Liver (tissue), 9 donors: ENCODE measurements around the gene PPP1R16B. TPM values are rescaled to one million over a fixed set of nuclear protein-coding genes. Genes with fewer than 3 reads are reported as not detected.

Experiments used
- DNase-seq: peaks from one replicate; pipeline ENCODE4 v3.0.0-alpha.2; 2017; ENCODE audit warnings: low spot score
- H3K27ac ChIP-seq, 2 donors: one replicate each; pipeline ENCODE4 v1.7.0; 2013; ENCODE audit warnings: inconsistent platforms in 2 of 2, low read length in 2 of 2, control low read depth in 1 of 2, low read depth in 1 of 2, mild to moderate bottlenecking in 1 of 2
- H3K27me3 ChIP-seq, 4 donors: one replicate each; pipeline versions ENCODE4 v1.6.1 to v1.7.0; 2013; ENCODE audit warnings: low read length in 3 of 4, inconsistent platforms in 1 of 4, mild to moderate bottlenecking in 1 of 4, moderate library complexity in 1 of 4; ENCODE audit not compliant: control insufficient read depth in 4 of 4, insufficient read depth in 4 of 4
- H3K36me3 ChIP-seq, 4 donors: one replicate each; pipeline versions ENCODE4 v1.6.1 to v1.7.0; 2013; ENCODE audit warnings: low read length in 3 of 4, mild to moderate bottlenecking in 3 of 4, low read depth in 1 of 4, moderate library complexity in 1 of 4; ENCODE audit not compliant: control insufficient read depth in 4 of 4, insufficient read depth in 3 of 4
- H3K4me1 ChIP-seq, 4 donors: one replicate each; pipeline versions ENCODE4 v1.6.1 to v1.7.0; 2013; ENCODE audit warnings: low read length in 3 of 4, mild to moderate bottlenecking in 3 of 4, moderate library complexity in 1 of 4; ENCODE audit not compliant: control insufficient read depth in 4 of 4, insufficient read depth in 4 of 4
- H3K4me3 ChIP-seq, 3 donors: one replicate each; pipeline versions ENCODE4 v1.6.1 to v1.7.0; 2013; ENCODE audit warnings: low read length in 3 of 3, control low read depth in 1 of 3, low read depth in 1 of 3, mild to moderate bottlenecking in 1 of 3
- H3K9ac ChIP-seq, 2 donors: one replicate each; pipeline ENCODE4 v1.7.0; 2013; ENCODE audit warnings: low read length in 2 of 2, mild to moderate bottlenecking in 2 of 2, moderate library complexity in 2 of 2, control low read depth in 1 of 2, low read depth in 1 of 2
- H3K9me3 ChIP-seq, 4 donors: one replicate each; pipeline versions ENCODE4 v1.6.1 to v1.7.0; 2013; ENCODE audit warnings: low read length in 3 of 4; ENCODE audit not compliant: control insufficient read depth in 4 of 4
- CTCF ChIP-seq: fragments of 150-350 bp; IDR thresholded peaks from 2 replicates; pipeline ENCODE4 v1.5.1; 2017; ENCODE audit warnings: improper control_type of control experiment, low read depth, low read length; ENCODE audit not compliant: missing input control
- EGR1 ChIP-seq, 2 donors: IDR thresholded peaks; 2 replicates each; pipeline ENCODE4 v1.6.1; 2016 to 2018; ENCODE audit warnings: antibody characterized with exemption in 2 of 2, low read depth in 2 of 2
- FOXA1 ChIP-seq: IDR thresholded peaks from 2 replicates; pipeline ENCODE4 v1.6.1; 2016; ENCODE audit warnings: antibody characterized with exemption
- HNF4A ChIP-seq, 2 donors: conservative IDR thresholded peaks; 2 replicates each; pipeline ENCODE4 v1.6.1; 2016; ENCODE audit warnings: antibody characterized with exemption in 2 of 2, mild to moderate bottlenecking in 2 of 2
- JUND ChIP-seq, 2 donors: IDR thresholded peaks; 2 replicates each; pipeline ENCODE4 v1.6.1; 2016; ENCODE audit warnings: antibody characterized with exemption in 2 of 2
- MAX ChIP-seq: IDR thresholded peaks from 2 replicates; pipeline ENCODE4 v1.6.1; 2016; ENCODE audit warnings: antibody characterized with exemption
- NR2F2 ChIP-seq: IDR thresholded peaks from 2 replicates; pipeline ENCODE4 v1.6.1; 2016; ENCODE audit warnings: antibody characterized with exemption
- RAD21 ChIP-seq, 2 donors: IDR thresholded peaks; 2 replicates each; pipeline ENCODE4 v1.6.1; 2016; ENCODE audit warnings: antibody characterized with exemption in 2 of 2, mild to moderate bottlenecking in 2 of 2
- REST ChIP-seq: IDR thresholded peaks from 2 replicates; pipeline ENCODE4 v1.6.1; 2016; ENCODE audit warnings: antibody characterized with exemption, mild to moderate bottlenecking
- RXRA ChIP-seq, 2 donors: IDR thresholded peaks; 2 replicates each; pipeline ENCODE4 v1.6.1; 2017 to 2018; ENCODE audit warnings: antibody characterized with exemption in 2 of 2, mild to moderate bottlenecking in 1 of 2
- SP1 ChIP-seq: IDR thresholded peaks from 2 replicates; pipeline ENCODE4 v1.6.1; 2018; ENCODE audit warnings: antibody characterized with exemption, mild to moderate bottlenecking
- TAF1 ChIP-seq: conservative IDR thresholded peaks from 2 replicates; pipeline ENCODE4 v1.6.1; 2016; ENCODE audit warnings: antibody characterized with exemption, mild to moderate bottlenecking
- WGBS: extraction: QIAGEN DNeasy Blood & Tissue Kit; methylation state at CpG from one replicate; pipeline ENCODE4 v1.1.7; 2013; 5-methylcytosine and 5-hydroxymethylcytosine counted together
- polyA plus RNA-seq, 2 donors: library from polyadenylated mRNA; stranded (reverse) in 1 of 2; unstranded in 1 of 2; fragments of 200-250 nt in 1 of 2; fragments of >200 nt in 1 of 2; fragmentation: Nextera tagmentation in 1 of 2; extraction: Ambion mirVana in 1 of 2; gene quantifications; one replicate each; pipeline versions ENCODE4 v1.2.1 to v1.2.3, GENCODE V29; 2013 to 2015
- total RNA-seq, 2 donors: library from RNA; depleted of rRNA; stranded (reverse); fragments of >200 nt; gene quantifications; one replicate each; pipeline ENCODE4 v1.2.3, GENCODE V29; 2014
- TF ChIP-seq, protein P1 (sequence below): IDR thresholded peaks from 2 replicates; pipeline ENCODE4 v1.6.1; 2016; ENCODE audit warnings: antibody characterized with exemption
- TF ChIP-seq, protein P2 (sequence below): IDR thresholded peaks from 2 replicates; pipeline ENCODE4 v1.6.1; 2016; ENCODE audit warnings: antibody characterized with exemption
- donor health status: healthy.
- donor health status: healthy.
- donor health status: healthy.
- donor health status: healthy.
- donor health status: healthy.

PPP1R16B gene
- total and polyA plus RNA-seq, 4 donors = 0.84 to 5.7 (median 1.2) TPM

DNA sequence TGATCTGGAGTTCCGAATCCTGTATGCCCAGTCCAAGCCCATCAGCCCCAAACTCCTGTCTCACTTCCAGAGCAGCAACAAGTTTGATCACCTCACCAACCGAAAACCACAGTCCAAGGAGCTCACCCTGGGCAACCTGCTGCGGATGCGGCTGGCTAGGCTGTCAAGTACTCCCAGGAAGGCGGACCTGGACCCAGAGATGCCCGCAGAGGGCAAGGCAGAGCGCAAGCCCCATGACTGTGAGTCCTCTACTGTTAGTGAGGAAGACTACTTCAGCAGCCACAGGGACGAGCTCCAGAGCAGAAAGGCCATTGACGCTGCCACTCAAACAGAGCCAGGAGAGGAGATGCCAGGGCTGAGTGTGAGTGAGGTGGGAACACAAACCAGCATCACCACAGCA lies 146.1 kb downstream of the PPP1R16B start (continued):
- no peak for TF ChIP-seq SP1
- no peak for TF ChIP-seq HNF4A (conservative IDR thresholded peaks at IDR 0.05)
- TF ChIP-seq EGR1 (IDR thresholded peaks at IDR 0.05; ENCODE audit: low read depth in 2 of 2) = no peak

GRCh38 chr20:38952153-38952552 lies 146.7 kb downstream of the PPP1R16B start:
- H3K4me3 ChIP-seq = no peak overlapping the region
- no peaks in the 10 kb centered on the region for H3K27me3 ChIP-seq
- peaks cover 0 to 8% (median 4%) of the 10 kb centered on the region in 4 donors for H3K4me1 ChIP-seq
- WGBS = 98% methylated on average over 6 of the region's 6 CpGs
- TF ChIP-seq TAF1 (no peak), MAX (no peak), SP1 (no peak), FOXA1 (no peak), CTCF (no peak), HNF4A (conservative IDR thresholded peaks at IDR 0.05) (no peak), REST (no peak), RXRA (IDR thresholded peaks at IDR 0.05) (no peak), RAD21 (IDR thresholded peaks at IDR 0.05) (no peak), JUND (IDR thresholded peaks at IDR 0.05) (no peak), NR2F2 (no peak)
- TF ChIP-seq, protein P1, sequence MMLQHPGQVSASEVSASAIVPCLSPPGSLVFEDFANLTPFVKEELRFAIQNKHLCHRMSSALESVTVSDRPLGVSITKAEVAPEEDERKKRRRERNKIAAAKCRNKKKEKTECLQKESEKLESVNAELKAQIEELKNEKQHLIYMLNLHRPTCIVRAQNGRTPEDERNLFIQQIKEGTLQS = no peak
- TF ChIP-seq, protein P2, sequence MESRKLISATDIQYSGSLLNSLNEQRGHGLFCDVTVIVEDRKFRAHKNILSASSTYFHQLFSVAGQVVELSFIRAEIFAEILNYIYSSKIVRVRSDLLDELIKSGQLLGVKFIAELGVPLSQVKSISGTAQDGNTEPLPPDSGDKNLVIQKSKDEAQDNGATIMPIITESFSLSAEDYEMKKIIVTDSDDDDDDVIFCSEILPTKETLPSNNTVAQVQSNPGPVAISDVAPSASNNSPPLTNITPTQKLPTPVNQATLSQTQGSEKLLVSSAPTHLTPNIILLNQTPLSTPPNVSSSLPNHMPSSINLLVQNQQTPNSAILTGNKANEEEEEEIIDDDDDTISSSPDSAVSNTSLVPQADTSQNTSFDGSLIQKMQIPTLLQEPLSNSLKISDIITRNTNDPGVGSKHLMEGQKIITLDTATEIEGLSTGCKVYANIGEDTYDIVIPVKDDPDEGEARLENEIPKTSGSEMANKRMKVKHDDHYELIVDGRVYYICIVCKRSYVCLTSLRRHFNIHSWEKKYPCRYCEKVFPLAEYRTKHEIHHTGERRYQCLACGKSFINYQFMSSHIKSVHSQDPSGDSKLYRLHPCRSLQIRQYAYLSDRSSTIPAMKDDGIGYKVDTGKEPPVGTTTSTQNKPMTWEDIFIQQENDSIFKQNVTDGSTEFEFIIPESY = no peak
- peaks cover 0 to 2% (median under 1%) of the 10 kb centered on the region in 4 donors for H3K36me3 ChIP-seq
- no peak overlapping the region for H3K9ac ChIP-seq
- no peaks in the 10 kb centered on the region for H3K9me3 ChIP-seq
- DNase-seq = no peak
- no peak overlapping the region for H3K27ac ChIP-seq
